Activated gamma-delta T cell (primary cell): ENCODE measurements around the gene KY.

Source experiments
- DNase-seq: peaks from one replicate; lab custom pipeline; 2025; lab: John Stamatoyannopoulos, UW

The KY gene

DNA sequence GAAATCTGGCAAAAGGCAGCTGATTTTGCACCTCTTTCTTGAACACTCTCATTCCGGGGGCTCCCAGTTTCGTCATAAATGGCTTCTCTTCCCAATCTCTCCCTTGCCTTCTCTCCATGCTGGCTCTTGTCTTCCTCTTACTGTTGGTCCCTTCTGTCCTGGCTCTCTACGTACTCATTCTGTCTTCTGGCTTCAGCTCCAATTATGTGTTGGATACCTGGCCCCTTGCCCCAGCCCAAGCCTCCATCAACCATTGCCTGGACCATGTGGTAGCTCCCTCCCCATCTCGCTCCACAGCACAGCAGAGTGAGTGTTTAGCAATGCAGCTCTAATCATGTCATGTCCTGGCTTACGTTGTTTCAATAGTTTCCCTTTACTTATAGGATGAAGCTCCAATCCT lies 21.7 kb upstream of the KY start:
- no peak for DNase-seq

DNA sequence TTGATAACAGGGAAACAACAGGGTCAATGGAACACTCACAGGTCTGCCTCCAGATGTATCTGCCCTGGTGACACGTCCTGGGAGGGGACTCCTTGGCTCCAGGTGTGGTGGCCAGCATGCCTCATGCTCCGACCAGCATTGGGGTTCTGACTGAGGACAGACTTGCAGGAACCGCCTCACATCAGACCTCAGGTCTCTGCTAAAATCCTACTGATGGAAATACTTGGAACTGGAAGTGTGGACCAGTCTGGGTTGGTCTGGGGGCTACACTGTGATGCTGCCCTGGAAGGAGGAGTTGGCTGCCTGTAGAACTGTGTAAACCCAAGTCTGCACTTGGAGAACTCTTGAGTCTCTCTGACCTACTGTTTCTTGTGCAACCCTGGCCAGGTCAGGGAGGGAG lies 17.1 kb upstream of the KY start:
- DNase-seq: no peak

DNA sequence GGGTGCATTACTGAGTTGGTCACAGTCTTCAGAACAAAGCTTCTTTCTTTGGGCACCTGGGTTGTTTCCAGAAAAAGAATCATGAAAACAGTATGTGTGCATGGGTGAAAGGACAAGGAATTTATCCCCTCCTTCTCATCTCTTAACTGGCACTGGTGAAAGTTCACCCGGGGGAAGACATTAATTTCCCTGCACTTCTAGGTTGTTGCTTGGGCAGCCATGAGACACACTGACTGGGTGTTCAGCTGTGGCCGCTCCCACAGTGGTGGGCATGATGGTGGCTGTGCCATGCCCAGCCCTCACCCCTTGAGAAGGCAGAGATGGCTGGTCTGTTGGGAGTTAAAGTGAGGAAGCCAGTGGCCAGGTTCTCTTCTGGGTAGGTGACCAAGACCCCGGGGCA lies 16.6 kb upstream of the KY start:
- DNase-seq: no peak

DNA sequence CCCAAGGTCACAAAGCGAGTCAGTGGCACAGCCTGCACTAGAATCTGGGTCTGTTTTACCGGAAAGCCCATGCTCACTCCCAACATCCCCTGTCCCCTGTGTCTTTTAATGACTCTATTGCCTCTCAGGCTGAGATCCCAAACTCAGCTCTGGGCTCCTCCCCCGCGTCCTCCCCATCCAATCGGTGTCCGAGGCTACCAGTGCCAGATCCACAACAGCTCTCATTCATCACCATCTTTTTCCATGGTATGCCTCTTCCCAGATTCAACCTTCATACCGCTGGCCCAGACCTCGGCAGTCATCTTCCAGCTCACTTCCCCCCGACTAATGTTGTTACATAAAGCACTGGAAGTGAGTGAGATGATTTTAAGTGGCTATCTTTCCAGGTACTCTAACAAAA lies 16.1 kb upstream of the KY start:
- DNase-seq: no peak

DNA sequence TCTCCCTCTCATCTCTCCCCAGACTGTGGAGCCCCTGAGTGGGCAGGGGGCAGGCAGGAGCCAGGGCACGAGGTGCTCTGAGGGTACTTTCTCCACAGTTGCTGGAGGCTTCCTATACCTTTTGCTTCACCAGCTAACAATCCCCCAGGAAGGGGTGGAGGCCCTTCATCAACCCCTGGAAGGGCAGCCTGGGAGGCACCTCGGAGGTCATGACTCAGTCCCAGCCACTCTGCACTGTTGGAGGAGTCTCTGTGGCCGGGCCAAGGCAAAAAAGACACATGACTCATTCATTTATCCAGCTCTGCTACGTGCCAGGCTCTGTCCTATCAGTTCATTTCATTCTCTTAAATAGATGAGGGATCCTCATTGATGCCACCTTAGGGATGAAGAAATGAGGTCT lies 15.6 kb upstream of the KY start:
- no peak for DNase-seq

DNA sequence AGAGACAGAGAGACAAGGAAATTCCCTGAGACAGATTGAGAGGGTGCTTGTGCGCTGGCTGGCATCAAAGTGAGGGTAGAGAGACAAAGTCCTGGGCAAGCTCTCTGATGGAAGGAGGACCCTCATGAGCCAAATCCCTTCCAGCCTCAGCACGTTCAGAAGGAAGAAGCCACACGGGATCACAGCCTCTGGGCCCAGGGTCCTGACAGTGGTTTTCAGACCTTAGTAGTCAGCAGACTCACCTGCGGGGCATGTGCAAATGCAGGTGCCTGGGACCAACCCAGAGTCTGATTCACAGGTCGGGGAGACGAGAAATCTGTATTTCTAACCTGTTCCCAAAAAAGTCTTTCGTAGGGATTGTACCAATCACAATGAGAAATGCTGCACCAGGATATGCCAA lies 15.2 kb upstream of the KY start:
- no peak for DNase-seq

DNA sequence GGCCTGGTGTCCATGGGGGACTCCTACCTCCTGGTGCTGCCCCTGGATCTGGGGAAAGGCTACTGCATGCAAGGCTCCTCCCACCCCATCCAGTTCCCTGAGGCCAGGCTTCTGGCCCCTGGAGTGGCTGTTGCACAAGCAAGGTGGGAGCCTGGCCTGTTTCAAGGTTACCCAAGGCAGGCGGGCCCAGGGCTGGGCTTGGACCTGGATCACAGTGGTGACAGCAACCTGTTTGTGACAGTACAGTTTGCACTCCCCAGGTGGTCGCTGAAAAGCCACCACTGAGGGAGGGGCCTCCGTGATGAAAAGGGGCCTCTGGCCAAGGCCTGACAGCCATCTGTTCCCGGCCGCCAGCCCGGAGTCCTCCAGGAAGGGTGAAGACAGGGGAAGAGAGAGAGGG lies 14.4 kb upstream of the KY start:
- no peak for DNase-seq

DNA sequence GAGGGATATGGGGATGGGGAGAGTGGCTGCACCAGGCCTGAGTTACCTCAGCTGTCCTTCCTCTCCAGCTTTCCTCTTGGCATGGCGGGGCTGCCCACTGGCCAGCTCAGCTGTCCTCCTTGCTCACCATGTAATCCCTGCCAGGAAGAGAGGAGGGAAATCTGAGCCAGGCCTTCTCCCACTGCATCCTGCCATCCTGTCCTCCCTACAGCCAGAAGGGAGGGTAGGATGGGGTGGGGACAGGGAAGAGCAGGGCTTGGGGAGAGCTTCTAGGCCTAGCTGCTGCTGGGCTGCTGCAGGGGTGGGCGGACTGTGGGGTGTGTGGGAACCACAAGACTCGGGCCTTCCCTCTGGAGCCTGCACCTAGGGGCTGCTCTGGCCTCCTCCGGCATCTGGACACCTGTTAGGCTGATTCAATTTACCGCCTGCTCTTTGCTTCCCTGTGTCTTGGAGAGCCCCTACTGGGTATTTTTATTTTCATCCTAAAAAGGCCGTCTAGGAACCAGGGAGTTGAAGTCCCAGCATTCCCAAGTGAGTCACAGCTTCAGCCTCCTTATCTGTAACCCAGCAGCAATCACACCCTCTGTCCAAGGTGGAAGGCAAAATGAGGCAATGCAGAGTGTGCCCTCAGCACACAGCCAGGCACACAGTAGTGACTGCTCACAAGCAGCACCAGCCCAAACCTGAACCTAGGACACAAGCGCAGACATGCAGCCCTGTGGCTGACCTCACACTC lies 13.1 kb upstream of the KY start:
- no peak for DNase-seq

DNA sequence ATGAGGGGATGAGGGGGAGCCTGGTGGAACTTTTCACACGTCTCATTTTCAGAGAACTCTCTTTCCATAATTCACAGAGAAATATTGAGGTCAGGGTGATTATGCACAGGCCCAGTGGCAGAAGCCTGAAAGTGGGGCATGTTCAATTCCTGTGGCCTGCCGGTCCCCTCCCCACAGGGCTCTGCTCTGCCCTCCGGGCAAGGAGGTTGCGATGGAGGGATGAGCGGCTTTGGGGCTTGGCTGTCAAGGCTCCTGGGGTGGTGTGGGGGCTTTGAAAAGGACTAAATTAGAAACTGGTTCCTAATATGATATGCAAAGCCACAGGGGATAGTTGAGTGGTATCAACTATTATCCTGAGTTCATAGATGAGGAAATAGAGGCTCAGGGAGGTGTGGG lies 9.2 kb upstream of the KY start:
- no peak for DNase-seq

DNA sequence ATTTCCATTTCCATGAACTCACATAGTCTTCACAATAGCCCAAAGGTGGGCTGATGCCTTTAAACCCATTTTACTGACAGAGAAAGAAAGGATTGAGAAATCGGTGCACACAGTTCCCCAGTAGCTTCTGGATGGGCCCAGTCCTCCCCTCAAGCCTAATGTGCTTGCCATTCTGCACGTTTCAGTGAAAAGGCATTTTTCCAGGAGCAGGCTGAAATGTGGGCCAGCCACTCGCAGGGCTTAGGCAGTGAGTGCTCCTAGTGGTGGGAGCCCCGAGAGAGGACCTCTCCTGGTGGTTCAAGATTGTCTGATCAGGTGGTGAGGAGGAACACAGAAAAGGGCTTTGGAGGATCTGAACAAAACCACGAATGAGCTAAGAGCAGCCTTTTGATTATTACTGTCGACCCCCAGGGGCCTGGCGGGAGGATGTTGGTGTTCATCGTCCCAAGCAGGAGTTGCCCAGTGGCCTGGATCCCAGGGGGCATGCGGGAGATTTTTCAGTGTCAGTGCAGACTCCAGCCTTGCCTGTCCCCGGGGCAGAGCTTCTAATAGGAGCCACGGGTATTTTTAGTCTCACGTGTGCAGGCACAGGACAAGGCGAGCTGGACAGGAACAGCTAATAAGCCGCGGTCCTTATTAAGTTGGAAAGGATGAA lies 8.7 kb upstream of the KY start:
- no peak for DNase-seq

DNA sequence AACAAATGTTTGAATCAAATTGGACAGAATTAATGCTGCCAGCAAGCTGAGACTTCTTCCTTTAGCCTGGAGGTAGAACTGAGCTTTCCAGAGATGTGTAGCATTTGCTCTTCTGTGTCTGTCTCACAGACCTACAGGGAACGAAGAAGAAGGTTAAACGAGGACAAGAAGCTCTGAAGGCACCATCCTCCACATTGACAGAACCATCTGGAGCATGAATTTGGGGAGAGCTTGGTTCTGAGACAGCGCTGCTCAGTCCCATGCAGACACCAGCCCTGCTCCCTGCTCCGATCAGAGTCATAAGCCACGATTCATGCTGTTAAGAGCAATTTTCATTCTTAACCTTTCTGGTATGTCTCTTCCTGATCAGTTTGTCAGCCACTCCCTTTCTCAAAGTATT lies 7.7 kb upstream of the KY start:
- DNase-seq: no peak

DNA sequence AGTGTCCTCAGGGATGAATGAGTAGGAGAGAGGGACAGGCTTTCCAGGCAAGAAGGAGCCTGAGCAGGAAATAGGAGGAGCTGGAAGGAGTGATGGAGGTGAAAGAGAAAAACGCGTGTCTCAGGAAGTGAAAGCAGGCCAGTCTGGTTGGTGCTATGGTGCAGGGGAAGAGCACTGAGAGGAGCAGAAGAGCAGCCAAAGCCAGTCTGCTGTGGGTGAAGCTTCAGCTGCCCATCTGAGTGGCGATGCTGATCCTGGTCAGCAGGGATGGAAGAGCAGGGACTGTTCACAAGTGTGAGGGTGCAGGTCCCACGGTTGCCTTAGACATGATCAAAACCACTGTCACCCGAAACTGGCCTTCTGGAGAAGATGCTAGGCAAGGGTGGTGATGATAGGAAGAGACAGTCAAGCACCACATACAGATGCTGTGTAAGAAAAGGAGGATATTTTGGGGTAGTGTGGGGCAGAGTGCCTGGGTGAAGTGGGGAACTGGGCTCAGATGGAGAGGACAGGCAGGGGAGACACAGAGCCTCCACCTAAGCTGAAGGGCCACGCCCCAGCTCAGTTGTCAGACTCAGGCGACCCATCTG lies 5.5 kb upstream of the KY start:
- DNase-seq: no peak

DNA sequence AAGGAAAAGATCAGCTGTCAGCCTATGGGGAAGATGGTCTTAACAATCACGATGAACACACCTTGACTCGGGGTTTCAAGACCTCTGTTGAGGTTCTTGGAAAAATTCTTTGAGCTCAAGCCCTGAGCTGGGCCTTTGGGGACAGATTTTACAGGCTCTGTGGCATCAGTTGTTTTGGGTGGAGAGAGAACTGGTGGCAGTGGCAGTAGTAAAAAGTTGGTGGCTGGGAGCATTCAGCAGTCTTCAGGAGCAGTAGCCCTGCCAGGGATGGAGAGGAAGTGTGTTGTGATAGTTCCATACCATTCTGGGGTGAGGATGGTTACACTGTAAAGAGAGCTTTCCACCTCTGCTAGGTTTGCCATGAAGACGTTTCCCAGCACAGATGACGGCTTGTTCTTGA lies 4.9 kb upstream of the KY start:
- no peak for DNase-seq

DNA sequence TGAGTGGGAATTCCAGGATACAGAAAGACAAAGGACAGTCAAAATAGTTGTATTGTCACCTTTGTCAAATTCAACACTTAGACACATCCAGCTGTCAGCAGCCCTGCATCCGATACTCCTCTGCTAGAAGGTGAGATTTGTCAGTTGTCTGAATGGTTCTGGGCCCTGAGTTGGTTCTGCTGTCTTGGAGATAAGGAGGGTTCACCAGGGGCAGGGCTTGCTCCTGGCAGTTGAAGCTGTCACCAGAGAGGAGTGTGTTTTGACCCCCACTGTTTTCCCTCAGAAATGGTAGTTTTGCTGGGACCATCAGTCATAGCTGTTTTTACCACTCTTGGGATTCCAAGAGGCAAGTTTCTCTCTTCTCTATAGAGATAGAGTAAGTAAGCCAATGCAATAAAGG lies 3.2 kb upstream of the KY start:
- DNase-seq: no peak

DNA sequence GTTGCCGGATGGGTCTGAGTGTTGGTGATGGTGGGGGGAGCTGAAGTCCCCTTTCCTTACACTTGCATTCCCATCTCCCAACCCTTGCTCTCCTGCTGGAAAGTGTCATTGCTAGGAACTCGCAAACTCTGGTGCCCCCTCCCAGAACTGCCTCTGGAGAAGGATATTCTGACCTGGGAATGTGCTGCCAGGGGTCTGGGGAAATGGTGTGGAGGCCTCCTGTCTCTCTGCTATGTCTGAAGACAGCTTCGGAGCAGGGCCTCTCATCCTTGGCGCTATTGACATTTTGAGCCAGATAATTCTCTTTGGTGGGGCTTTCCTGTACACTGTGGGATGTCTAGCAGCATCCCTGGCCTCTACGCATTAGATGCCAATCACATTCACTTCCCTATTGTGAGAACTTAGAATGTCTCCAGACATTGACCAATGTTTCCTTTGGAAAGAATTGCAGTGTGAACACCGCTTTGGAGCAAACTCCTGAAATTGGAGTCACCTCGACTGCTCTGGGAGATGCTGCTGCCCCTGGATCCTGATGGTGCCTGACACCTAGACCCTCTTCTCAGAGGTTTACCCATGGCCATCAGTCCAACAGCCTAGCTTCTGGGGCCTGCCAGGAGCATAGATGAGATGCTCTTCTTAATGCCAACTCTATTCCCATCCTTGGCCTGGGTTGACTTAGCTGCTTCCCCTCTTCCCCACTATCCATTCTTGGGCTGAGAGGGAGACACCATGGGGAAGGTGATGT lies 2.2 kb upstream of the KY start:
- no peak for DNase-seq

DNA sequence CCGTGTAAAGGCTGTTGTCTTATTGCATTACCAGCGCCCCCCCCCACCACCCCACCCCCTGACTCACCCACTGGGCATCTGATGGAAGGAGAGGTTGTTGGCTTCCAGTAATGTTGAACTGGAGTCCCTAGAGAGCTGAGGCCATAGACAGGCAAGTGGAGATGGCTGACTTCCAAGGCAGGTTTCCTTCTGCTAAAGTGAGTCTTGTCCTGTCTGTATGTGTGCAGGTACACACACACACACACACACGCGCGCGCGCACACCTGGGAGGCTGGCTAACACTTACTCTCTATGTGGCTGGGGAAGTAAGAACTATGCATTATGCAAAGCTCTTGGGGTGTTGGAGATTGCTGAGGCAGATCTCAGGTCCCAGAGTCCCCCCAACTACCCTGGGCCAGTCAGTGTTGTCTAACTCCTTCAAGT lies 1.6 kb upstream of the KY start:
- DNase-seq: no peak

DNA sequence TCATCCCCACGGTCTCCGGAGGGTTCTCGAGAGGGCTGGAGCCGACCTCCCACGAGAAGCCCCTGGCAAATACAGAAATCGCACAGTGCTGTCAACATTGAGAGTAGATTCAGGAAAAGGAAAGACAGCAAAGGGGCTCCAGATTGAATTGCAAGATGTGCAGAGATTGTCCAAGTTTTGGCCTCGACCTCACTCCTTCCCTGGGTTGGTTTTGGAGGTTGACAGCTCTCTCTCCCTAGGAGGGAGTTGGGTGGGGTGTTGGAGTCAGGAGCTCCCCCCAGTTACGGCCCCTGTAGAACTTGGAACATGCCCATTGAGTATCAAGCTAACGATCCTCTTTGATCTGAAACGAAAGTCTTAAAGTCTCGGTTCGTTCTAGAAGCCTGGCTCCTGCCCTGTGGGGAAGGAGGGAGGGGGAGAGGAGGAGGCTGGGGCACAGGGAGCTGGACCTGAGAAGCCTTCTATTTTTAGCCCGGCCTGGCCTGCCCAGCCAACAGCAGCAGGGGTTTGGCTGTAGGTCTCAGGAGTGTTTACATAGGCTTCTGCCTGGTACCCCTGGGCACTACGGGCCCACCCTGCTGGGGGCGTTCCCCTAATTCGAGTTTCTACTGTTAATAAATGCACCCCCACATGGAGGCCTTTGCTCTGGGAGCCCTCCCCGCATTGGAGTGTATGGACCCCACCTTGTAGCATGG lies 672 bp upstream of the KY start:
- no peak for DNase-seq

DNA sequence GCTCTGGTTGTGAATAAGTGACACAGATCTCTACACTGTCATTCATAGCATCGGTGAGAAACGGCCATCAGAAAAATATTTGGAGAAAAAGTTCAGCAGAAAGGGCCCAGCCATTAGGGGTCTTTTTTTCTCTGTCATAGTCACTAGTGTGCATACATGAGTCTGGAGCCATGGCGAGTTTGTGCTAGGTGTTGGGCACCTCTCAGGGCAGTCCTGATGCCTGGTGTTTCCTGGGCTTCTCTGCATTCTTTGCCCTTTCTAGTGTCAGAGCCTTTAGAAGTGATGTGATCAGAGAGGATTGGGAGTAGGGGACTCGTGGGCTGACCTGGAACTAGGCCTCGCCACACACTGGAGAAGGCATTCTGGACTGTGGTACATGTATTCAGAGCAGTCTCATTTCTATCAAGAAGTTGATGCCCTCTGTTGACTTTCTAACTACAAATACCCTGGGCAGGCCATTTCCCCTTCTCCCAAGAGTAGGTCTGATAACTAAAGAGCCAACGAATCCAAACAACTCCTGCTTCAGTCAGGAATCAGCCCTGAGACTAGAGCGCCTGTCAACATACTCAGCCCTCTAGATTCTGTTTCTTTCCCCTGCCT lies 1.6 kb downstream of the KY start:
- DNase-seq: no peak

DNA sequence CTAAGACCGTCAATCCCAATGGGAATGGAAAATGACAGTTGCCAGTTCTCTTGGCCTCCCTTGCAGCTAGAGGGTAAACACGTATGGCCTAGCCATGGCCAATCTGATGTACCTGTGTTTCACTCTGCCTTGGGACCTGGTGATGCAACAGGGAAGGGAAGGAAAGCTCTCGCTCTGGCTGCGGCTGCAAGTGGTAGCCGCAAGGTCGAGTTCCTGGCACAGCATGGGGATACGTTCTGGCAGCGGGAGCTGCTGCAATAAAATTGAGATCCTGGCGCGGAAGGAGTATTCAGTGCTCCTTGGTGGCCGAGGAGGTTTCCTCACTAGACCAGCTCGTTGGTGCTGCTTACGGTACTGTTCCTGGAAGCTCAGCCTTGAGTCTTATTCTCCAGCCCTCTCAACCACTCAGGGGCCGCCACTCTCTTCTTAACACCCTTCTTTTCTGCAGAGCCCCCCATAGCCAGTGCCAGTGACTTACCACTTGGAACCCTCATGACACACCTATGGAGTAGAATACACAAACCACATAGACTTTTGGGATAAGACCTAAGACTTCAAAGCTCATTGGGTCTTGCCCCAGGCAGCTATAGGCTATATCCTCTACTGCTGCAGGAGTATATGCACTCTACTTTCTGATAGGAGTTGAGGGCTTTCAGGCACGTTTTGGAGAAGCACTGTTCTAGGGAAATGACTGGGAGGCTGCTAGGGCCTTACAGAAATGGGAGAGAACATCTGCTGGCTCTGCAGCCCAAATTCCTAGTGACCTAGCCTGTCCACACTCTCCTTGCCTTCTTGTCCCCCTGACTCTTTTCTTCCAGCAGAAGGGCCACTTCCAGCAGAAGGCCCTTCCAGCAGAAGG lies 2.7 kb downstream of the KY start:
- DNase-seq: no peak

DNA sequence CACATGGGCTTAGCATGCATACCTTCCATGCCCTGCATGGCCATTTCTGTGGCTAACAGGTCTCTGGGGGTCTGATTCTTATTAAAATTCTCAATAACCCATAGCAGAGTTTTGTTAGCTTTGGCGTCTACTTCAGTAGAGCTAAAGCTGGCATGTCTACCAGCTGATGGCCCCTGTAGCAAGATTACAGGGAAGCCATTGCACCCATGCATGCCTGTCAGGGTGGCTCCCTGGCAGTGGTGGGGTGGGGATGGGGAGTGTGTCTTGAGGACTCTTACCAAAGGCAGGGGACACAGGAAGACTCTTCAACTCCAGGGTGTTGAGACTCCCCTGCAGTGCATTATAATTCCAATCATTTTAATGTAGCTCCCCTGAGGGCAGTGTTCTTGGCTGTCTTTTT lies 4.7 kb downstream of the KY start:
- no peak for DNase-seq

DNA sequence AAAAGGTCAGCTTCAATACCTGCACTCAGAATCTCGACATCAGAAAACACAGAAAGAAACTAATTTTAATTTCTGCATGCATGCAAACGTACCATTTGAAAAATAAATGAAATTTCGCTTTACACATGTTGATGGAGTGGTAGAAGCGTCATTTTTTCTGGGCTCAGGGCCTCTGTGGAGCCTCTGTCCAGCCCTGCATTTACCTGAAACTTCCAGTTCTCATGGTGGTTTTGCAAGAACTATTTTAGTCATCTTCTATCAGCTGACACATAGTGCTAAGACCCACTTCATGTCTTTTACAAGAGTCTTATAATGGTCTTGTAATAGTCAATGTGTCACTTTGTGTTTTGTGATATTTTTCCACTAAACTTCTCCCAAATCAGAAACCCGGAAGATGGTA lies 5.3 kb downstream of the KY start:
- DNase-seq: no peak
